Dendritic cell treated with granulocyte-macrophage colony-stimulating factor and Interleukin-4, amounts not matched to agents 40 ng/mL and 50 ng/mL, for 4 days (primary cell): ENCODE results near the gene ITIH2.
"Not testable (repeated sequence)": the region's sequence is repeated elsewhere in the genome, so short reads cannot be mapped to it uniquely, and the experiment has no call there.

Experiments used
- H3K27ac Mint-ChIP-seq: one replicate; pipeline ENCODE4 v1.8.0; 2022; ENCODE audit warnings: mild to moderate bottlenecking, mixed read lengths
- H3K27me3 Mint-ChIP-seq: one replicate; pipeline ENCODE4 v1.8.0; 2022; ENCODE audit warnings: mild to moderate bottlenecking, mixed read lengths
- H3K36me3 Mint-ChIP-seq: one replicate; pipeline ENCODE4 v1.8.0; 2022; ENCODE audit warnings: low read depth, mixed read lengths
- H3K4me1 Mint-ChIP-seq: one replicate; pipeline ENCODE4 v1.8.0; 2022; ENCODE audit warnings: low read depth, mixed read lengths
- H3K4me3 Mint-ChIP-seq: one replicate; pipeline ENCODE4 v1.8.0; 2022; ENCODE audit warnings: mild to moderate bottlenecking, moderate library complexity, mixed read lengths
- H3K9me3 Mint-ChIP-seq: one replicate; pipeline ENCODE4 v1.8.0; 2022; ENCODE audit warnings: mixed read lengths
- intact Hi-C: fragments of 100-400 bp; cut with micrococcal nuclease; formaldehyde crosslinking; loops from one replicate; pipeline ENCODE4 v1.15.0; 2022

The ITIH2 gene

GRCh38 chr10:7738536-7739407 is 35.7 kb downstream of the ITIH2 start:
- intact Hi-C loops, result no loop called here

GRCh38 chr10:7744307-7744706 is 41.2 kb downstream of the ITIH2 start:
- H3K4me3 Mint-ChIP-seq, result no peak overlapping the region
- intact Hi-C loops, result no loop called here
- no peaks in the 10 kb centered on the region for H3K9me3 Mint-ChIP-seq
- H3K4me1 Mint-ChIP-seq, result no peaks in the 10 kb centered on the region
- no peaks in the 10 kb centered on the region for H3K36me3 Mint-ChIP-seq
- H3K27me3 Mint-ChIP-seq, result peaks cover 2% of the 10 kb centered on the region
- no peak overlapping the region for H3K27ac Mint-ChIP-seq

More at GRCh38 chr10:7738536-7739407, 35.7 kb downstream of the ITIH2 start:
- no peak overlapping the region for H3K4me3 Mint-ChIP-seq
- no peaks in the 10 kb centered on the region for H3K4me1 Mint-ChIP-seq
- H3K27me3 Mint-ChIP-seq, result peaks cover 2% of the 10 kb centered on the region
- no peaks in the 10 kb centered on the region for H3K36me3 Mint-ChIP-seq
- no peaks in the 10 kb centered on the region for H3K9me3 Mint-ChIP-seq
- H3K27ac Mint-ChIP-seq, result no peak overlapping the region

GRCh38 chr10:7748637-7749036 is 45.5 kb downstream of the ITIH2 start:
- H3K27ac Mint-ChIP-seq, intact Hi-C loops, H3K9me3 Mint-ChIP-seq, H3K4me3 Mint-ChIP-seq, H3K27me3 Mint-ChIP-seq, H3K4me1 Mint-ChIP-seq: not testable (repeated sequence)
- peaks cover 32% of the 10 kb centered on the region for H3K36me3 Mint-ChIP-seq

- intact Hi-C loops, result no loop called here
- H3K4me1 Mint-ChIP-seq, result no peaks in the 10 kb centered on the region
- peaks cover 48% of the 10 kb centered on the region for H3K36me3 Mint-ChIP-seq
- no peaks in the 10 kb centered on the region for H3K27me3 Mint-ChIP-seq
- H3K9me3 Mint-ChIP-seq, result no peaks in the 10 kb centered on the region
- H3K4me3 Mint-ChIP-seq, result no peak overlapping the region
- H3K27ac Mint-ChIP-seq, result no peak overlapping the region
Observed at GRCh38 chr10:7750222-7750621, 47.1 kb downstream of the ITIH2 start.

- peaks cover 63% of the 10 kb centered on the region for H3K36me3 Mint-ChIP-seq
- no peaks in the 10 kb centered on the region for H3K4me1 Mint-ChIP-seq
- no peak overlapping the region for H3K4me3 Mint-ChIP-seq
- intact Hi-C loops, result no loop called here
- H3K9me3 Mint-ChIP-seq, result no peaks in the 10 kb centered on the region
- H3K27ac Mint-ChIP-seq, result no peak overlapping the region
- H3K27me3 Mint-ChIP-seq, result no peaks in the 10 kb centered on the region
Observed at GRCh38 chr10:7752251-7752650, 49.1 kb downstream of the ITIH2 start.

- intact Hi-C loops, result no loop called here
- Mint-ChIP-seq H3K27ac (no peak overlapping the region), H3K4me3 (no peak overlapping the region), H3K9me3 (no peaks in the 10 kb centered on the region), H3K27me3 (no peaks in the 10 kb centered on the region), H3K36me3 (peaks cover 83% of the 10 kb centered on the region), H3K4me1 (no peaks in the 10 kb centered on the region)
Observed at GRCh38 chr10:7755103-7755502, 52.0 kb downstream of the ITIH2 start.

GRCh38 chr10:7756360-7756992 is 53.4 kb downstream of the ITIH2 start:
- intact Hi-C loops, result no loop called here
- peaks cover 91% of the 10 kb centered on the region for H3K36me3 Mint-ChIP-seq

GRCh38 chr10:7763929-7764328 is 60.8 kb downstream of the ITIH2 start:
- intact Hi-C loops, result no loop called here
- Mint-ChIP-seq H3K4me3 (peak overlapping the region; percentile 32), H3K27me3 (no peaks in the 10 kb centered on the region), H3K27ac (peak overlapping the region; percentile 55), H3K36me3 (peaks cover 88% of the 10 kb centered on the region), H3K9me3 (no peaks in the 10 kb centered on the region), H3K4me1 (peaks cover 9% of the 10 kb centered on the region)

More at GRCh38 chr10:7756360-7756992, 53.4 kb downstream of the ITIH2 start:
- Mint-ChIP-seq H3K4me1 (no peaks in the 10 kb centered on the region), H3K27me3 (no peaks in the 10 kb centered on the region), H3K9me3 (no peaks in the 10 kb centered on the region), H3K27ac (no peak overlapping the region), H3K4me3 (no peak overlapping the region)

GRCh38 chr10:7766241-7766640 is 63.1 kb downstream of the ITIH2 start:
- no peaks in the 10 kb centered on the region for H3K27me3 Mint-ChIP-seq
- H3K4me3 Mint-ChIP-seq, result no peak overlapping the region
- intact Hi-C loops, result no loop called here
- no peaks in the 10 kb centered on the region for H3K9me3 Mint-ChIP-seq
- H3K27ac Mint-ChIP-seq, result no peak overlapping the region
- H3K36me3 Mint-ChIP-seq, result peaks cover 88% of the 10 kb centered on the region
- H3K4me1 Mint-ChIP-seq, result peaks cover 9% of the 10 kb centered on the region

- H3K27ac Mint-ChIP-seq, result no peak overlapping the region
- peaks cover 88% of the 10 kb centered on the region for H3K36me3 Mint-ChIP-seq
- H3K9me3 Mint-ChIP-seq, result no peaks in the 10 kb centered on the region
- intact Hi-C loops, result no loop called here
- H3K27me3 Mint-ChIP-seq, result no peaks in the 10 kb centered on the region
- peaks cover 9% of the 10 kb centered on the region for H3K4me1 Mint-ChIP-seq
- H3K4me3 Mint-ChIP-seq, result no peak overlapping the region
Observed at GRCh38 chr10:7767209-7767608, 64.1 kb downstream of the ITIH2 start.

- peaks cover 9% of the 10 kb centered on the region for H3K4me1 Mint-ChIP-seq
- peaks cover 90% of the 10 kb centered on the region for H3K36me3 Mint-ChIP-seq
- no peaks in the 10 kb centered on the region for H3K9me3 Mint-ChIP-seq
- no peak overlapping the region for H3K4me3 Mint-ChIP-seq
- H3K27ac Mint-ChIP-seq, result no peak overlapping the region
- no peaks in the 10 kb centered on the region for H3K27me3 Mint-ChIP-seq
- intact Hi-C loops, result no loop called here
Observed at GRCh38 chr10:7768417-7768816, 65.3 kb downstream of the ITIH2 start.

- Mint-ChIP-seq H3K4me3 (no peak overlapping the region), H3K27me3 (no peaks in the 10 kb centered on the region), H3K36me3 (peaks cover 97% of the 10 kb centered on the region), H3K9me3 (no peaks in the 10 kb centered on the region), H3K27ac (no peak overlapping the region), H3K4me1 (no peaks in the 10 kb centered on the region)
- intact Hi-C loops, result no loop called here
Observed at GRCh38 chr10:7773845-7774801, 71.0 kb downstream of the ITIH2 start.

GRCh38 chr10:7776777-7777176 is 73.7 kb downstream of the ITIH2 start:
- H3K36me3 Mint-ChIP-seq, result peaks cover 95% of the 10 kb centered on the region
- H3K4me3 Mint-ChIP-seq, result no peak overlapping the region

GRCh38 chr10:7782194-7782593 is 79.1 kb downstream of the ITIH2 start:
- intact Hi-C loops, H3K4me3 Mint-ChIP-seq, H3K27me3 Mint-ChIP-seq, H3K9me3 Mint-ChIP-seq, H3K27ac Mint-ChIP-seq: not testable (repeated sequence)
- Mint-ChIP-seq H3K36me3 (peaks cover 68% of the 10 kb centered on the region), H3K4me1 (peaks cover 19% of the 10 kb centered on the region)

More at GRCh38 chr10:7776777-7777176, 73.7 kb downstream of the ITIH2 start:
- intact Hi-C loops, result no loop called here
- H3K9me3 Mint-ChIP-seq, result no peaks in the 10 kb centered on the region
- no peaks in the 10 kb centered on the region for H3K27me3 Mint-ChIP-seq
- no peak overlapping the region for H3K27ac Mint-ChIP-seq
- H3K4me1 Mint-ChIP-seq, result no peaks in the 10 kb centered on the region
